Gastroesophageal sphincter (tissue), 4 donors: Measurements from ENCODE around the gene PALB2. TPM values are rescaled to one million over a fixed set of nuclear protein-coding genes. Genes with fewer than 3 reads are reported as not detected.
"Not testable (repeated sequence)": the region's sequence is repeated elsewhere in the genome, so short reads cannot be mapped to it uniquely, and the experiment has no call there.

Source experiments
- ATAC-seq: fragments of 150-250 bp; one replicate; pipeline ENCODE4 v1.9.1; 2016; ENCODE audit warnings: mild to moderate bottlenecking, moderate library complexity
- H3K27ac ChIP-seq, 4 donors: fragments of 200-600 bp; sonication (generic) in 3 of 4; 1 replicate in 3 of 4; 2 replicates in 1 of 4; pipeline ENCODE4 v1.5.1; 2016 to 2019
- H3K27me3 ChIP-seq: fragments of 200-600 bp; sonication (generic); one replicate; pipeline ENCODE4 v1.5.1; 2019
- H3K36me3 ChIP-seq, 2 donors: fragments of 200-600 bp; sonication (generic); one replicate each; pipeline ENCODE4 v1.5.1; 2019; ENCODE audit warnings: control low read depth in 1 of 2
- H3K4me1 ChIP-seq, 3 donors: fragments of 200-600 bp; sonication (generic); 1 replicate in 2 of 3; 2 replicates in 1 of 3; pipeline ENCODE4 v1.5.1; 2016 to 2019; ENCODE audit warnings: control low read depth in 2 of 3
- H3K4me3 ChIP-seq, 2 donors: fragments of 200-600 bp; sonication (generic); one replicate each; pipeline ENCODE4 v1.5.1; 2019; ENCODE audit warnings: mild to moderate bottlenecking in 1 of 2, moderate library complexity in 1 of 2
- H3K9me3 ChIP-seq, 3 donors: fragments of 200-600 bp; sonication (generic); one replicate each; pipeline ENCODE4 v1.5.1; 2017 to 2019; ENCODE audit warnings: control low read depth in 2 of 3
- CTCF ChIP-seq, 4 experiments: fragments of 200-600 bp in 2 of 4; fragments of 450-650 bp in 2 of 4; sonication (generic) in 1 of 4; IDR thresholded peaks; one replicate each; pipeline ENCODE4 v1.5.1; 2017 to 2019; ENCODE audit warnings: antibody characterized with exemption in 4 of 4, mild to moderate bottlenecking in 2 of 4, moderate library complexity in 2 of 4
- EP300 ChIP-seq: sonication (generic); formaldehyde crosslinking; IDR thresholded peaks from one replicate; pipeline ENCODE4 v1.6.1; 2017; ENCODE audit warnings: antibody characterized with exemption, mild to moderate bottlenecking
- POLR2A ChIP-seq, 2 donors: fragments of 450-650 bp; IDR thresholded peaks; one replicate each; pipeline ENCODE4 v1.6.1; 2017; ENCODE audit warnings: antibody characterized with exemption in 2 of 2, mild to moderate bottlenecking in 2 of 2, moderate library complexity in 1 of 2
- POLR2AphosphoS5 ChIP-seq: sonication (generic); formaldehyde crosslinking; IDR thresholded peaks from one replicate; pipeline ENCODE4 v1.6.1; 2017; ENCODE audit warnings: antibody characterized with exemption
- WGBS, 2 donors: methylation state at CpG; one replicate each; pipeline ENCODE4 v1.1.5; 2018; ENCODE audit warnings: low coverage in 1 of 2; 5-methylcytosine and 5-hydroxymethylcytosine counted together
- total RNA-seq, 4 donors: library from RNA; depleted of rRNA; stranded (reverse); fragments of >200 nt; gene quantifications; one replicate each; pipeline ENCODE4 v1.1.0, GENCODE V29; 2016

Gene PALB2
- total RNA-seq, 4 donors from 2014 or later: 8.5 to 11.1 (median 9.7) TPM

- ATAC-seq: no peak
- H3K4me1 ChIP-seq: peaks cover 0 to under 1% (median 0%) of the 10 kb centered on the region in 3 donors
- H3K4me3 ChIP-seq: no peak overlapping the region
- 80 to 89% methylated on average over 2 to 4 of the region's 4 CpGs for WGBS, 2 donors
- no peaks in the 10 kb centered on the region for H3K27me3 ChIP-seq
- H3K27ac ChIP-seq: no peak overlapping the region
- no peaks in the 10 kb centered on the region for H3K9me3 ChIP-seq
- H3K36me3 ChIP-seq: peaks cover 0 to 66% of the 10 kb centered on the region in 2 donors
- TF ChIP-seq CTCF (IDR thresholded peaks at IDR 0.05) (no peak), POLR2A (IDR thresholded peaks at IDR 0.05) (no peak), POLR2AphosphoS5 (no peak), EP300 (no peak)
Measured at GRCh38 chr16:23650674-23651416, 9.7 kb upstream of the PALB2 start.

- Histone ChIP-seq H3K36me3 (peaks cover 0 to 52% of the 10 kb centered on the region in 2 donors), H3K27me3 (no peaks in the 10 kb centered on the region), H3K9me3 (no peaks in the 10 kb centered on the region), H3K27ac (peak overlapping the region in 1 of 4 donors; percentile 83), H3K4me3 (peak overlapping the region; percentile 55 to 95), H3K4me1 (peaks cover 0 to 49% (median 15%) of the 10 kb centered on the region in 3 donors)
- TF ChIP-seq EP300 (no peak), POLR2A (IDR thresholded peaks at IDR 0.05) (no peak), POLR2AphosphoS5 (no peak), CTCF (IDR thresholded peaks at IDR 0.05) (no peak)
- WGBS, 2 donors: 62 to 76% methylated on average over 12 to 14 of the region's 14 CpGs
- no peak for ATAC-seq
Measured at GRCh38 chr16:23642246-23642774, 1.2 kb upstream of the PALB2 start.

DNA sequence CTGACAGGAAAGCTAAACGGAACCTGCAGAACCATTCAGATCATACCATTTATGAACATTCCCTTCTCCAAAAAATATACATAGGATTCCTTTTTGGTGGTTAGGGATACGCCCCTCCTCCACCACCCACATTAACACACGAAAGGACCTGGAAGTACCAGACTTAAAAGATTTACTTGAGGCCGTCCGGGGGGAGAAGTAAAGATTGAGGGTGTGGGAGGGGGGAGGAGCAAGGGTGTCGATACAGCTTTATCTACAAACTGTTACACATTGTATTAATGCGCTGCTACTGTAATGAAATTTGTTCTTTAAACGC, 537 bp downstream of the PALB2 start:
- H3K27me3 ChIP-seq: no peaks in the 10 kb centered on the region
- ATAC-seq: no peak
- H3K27ac ChIP-seq: peak overlapping the region; percentile 16 to 86 (median 83)
- H3K36me3 ChIP-seq: peaks cover 0 to 53% of the 10 kb centered on the region in 2 donors
- TF ChIP-seq POLR2AphosphoS5: no peak
- TF ChIP-seq CTCF (IDR thresholded peaks at IDR 0.05): no peak
- TF ChIP-seq POLR2A (IDR thresholded peaks at IDR 0.05): no peak
- no peak for TF ChIP-seq EP300
- WGBS, 2 donors: 0 to 2% methylated on average over 7 of the region's 8 CpGs
- H3K4me1 ChIP-seq: peaks cover 0 to 46% (median 15%) of the 10 kb centered on the region in 3 donors
- peak overlapping the region; percentile 55 to 95 for H3K4me3 ChIP-seq
- no peaks in the 10 kb centered on the region for H3K9me3 ChIP-seq

DNA sequence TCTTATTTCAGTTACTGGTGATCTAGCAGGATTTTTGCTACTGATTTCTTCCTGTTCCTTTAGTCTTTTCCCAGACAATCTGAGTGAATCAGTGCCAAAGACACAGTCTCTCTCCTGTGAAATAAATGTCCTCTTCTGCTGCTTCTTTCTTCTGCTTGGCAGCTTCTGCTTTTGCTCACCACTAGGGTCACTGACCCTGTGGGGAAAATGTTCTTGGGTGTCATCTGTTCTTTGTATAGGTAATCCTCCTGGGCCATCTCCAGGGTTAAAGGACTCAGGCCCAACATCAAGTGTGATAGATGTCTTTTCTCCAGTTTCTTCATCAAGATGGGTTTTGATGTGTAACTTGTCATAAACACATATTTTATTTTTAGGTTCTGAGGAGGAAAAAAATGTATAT, 5.2 kb downstream of the PALB2 start:
- no peak for ATAC-seq
- Histone ChIP-seq H3K27ac (no peak overlapping the region), H3K9me3 (no peaks in the 10 kb centered on the region), H3K4me3 (no peak overlapping the region), H3K27me3 (no peaks in the 10 kb centered on the region), H3K36me3 (peaks cover 0 to 63% of the 10 kb centered on the region in 2 donors), H3K4me1 (peaks cover 0 to 21% (median 8%) of the 10 kb centered on the region in 3 donors)
- TF ChIP-seq POLR2AphosphoS5: no peak
- TF ChIP-seq POLR2A (IDR thresholded peaks at IDR 0.05): no peak
- TF ChIP-seq EP300: no peak
- TF ChIP-seq CTCF (IDR thresholded peaks at IDR 0.05): no peak

GRCh38 chr16:23634461-23635036, 6.6 kb downstream of the PALB2 start:
- 89 to 90% methylated on average over 4 of the region's 4 CpGs for WGBS, 2 donors
- Histone ChIP-seq H3K27me3 (no peaks in the 10 kb centered on the region), H3K9me3 (no peaks in the 10 kb centered on the region), H3K4me3 (no peak overlapping the region), H3K4me1 (peaks cover 0 to 9% (median 0%) of the 10 kb centered on the region in 3 donors), H3K27ac (no peak overlapping the region), H3K36me3 (peaks cover 0 to 71% of the 10 kb centered on the region in 2 donors)
- no peak for ATAC-seq
- TF ChIP-seq POLR2A (IDR thresholded peaks at IDR 0.05) (no peak), POLR2AphosphoS5 (no peak), EP300 (no peak), CTCF (IDR thresholded peaks at IDR 0.05) (no peak)

- not testable (repeated sequence) for H3K9me3 ChIP-seq, H3K27me3 ChIP-seq, H3K4me3 ChIP-seq, H3K27ac ChIP-seq, ATAC-seq, H3K4me1 ChIP-seq
- 93 to 100% methylated on average over 2 of the region's 3 CpGs for WGBS, 2 donors
- H3K36me3 ChIP-seq: peaks cover 0 to 83% of the 10 kb centered on the region in 2 donors
Measured at GRCh38 chr16:23631874-23632273, 9.2 kb downstream of the PALB2 start.
